ENCODE data around the gene HPS5. TPM values are rescaled to one million over a fixed set of nuclear protein-coding genes. Genes with fewer than 3 reads are reported as not detected.
A peak's percentile ranks its signal among the peaks of the same experiment; 100 is the strongest.

Gene HPS5
- total RNA-seq, 6 donors from 2014 or later: 18.6 to 40.9 (median 31.1) TPM

DNA sequence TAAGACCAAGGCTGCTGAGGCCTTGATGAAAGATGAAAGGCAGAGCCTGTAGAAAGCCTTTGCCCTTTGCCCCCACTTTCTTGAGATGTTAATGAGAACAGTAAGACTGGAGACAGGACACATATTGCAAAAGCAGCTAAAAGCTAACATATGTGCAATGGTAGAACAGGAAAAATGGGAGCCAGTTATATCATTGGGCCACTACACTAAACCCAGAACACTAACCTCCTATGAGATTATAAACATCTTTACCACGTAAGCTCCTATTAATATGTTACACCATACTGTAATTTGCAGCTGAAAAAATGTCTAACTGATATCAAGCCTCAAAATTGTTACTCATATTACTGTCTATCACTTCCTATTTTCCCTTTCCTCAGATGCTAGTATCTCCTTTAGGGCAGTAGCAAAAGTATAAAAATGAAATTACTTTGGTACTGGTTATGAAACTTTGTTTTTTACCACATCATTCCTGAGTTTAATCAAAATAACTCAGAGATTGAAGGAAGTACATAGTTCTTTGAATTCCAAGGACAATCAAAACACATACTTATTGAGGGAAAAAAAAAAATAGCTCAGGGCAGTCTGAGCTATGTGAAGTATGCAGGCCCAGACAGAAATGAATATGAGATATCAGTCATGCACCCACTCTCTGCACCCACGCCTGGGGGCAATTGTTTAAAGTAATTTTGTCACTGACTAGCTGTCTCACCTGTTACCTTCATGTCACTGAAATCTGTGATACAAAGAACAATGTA lies 9.1 kb downstream of the HPS5 start:
- Histone ChIP-seq H3K4me3 (no peak overlapping the region), H3K9me3 (no peaks in the 10 kb centered on the region), H3K27me3 (no peaks in the 10 kb centered on the region), H3K4me1 (peaks cover 5 to 36% (median 13%) of the 10 kb centered on the region in 4 donors), H3K36me3 (peaks cover 9 to 47% (median 23%) of the 10 kb centered on the region in 4 donors), H3K27ac (peak overlapping the region; percentile 26 to 73 (median 57))
- TF ChIP-seq POLR2AphosphoS5 (IDR thresholded peaks at IDR 0.05) (no peak), EP300 (IDR thresholded peaks at IDR 0.05) (no peak), CTCF (IDR thresholded peaks at IDR 0.05) (no peak), POLR2A (IDR thresholded peaks at IDR 0.05) (no peak)
- DNase-seq (no peak), ATAC-seq (ENCODE audit: low FRiP score in 2 of 2) (peak in 1 of 2 donors; percentile 75)
- WGBS, 2 donors: 61 to 65% methylated on average over 2 of the region's 2 CpGs

- DNase-seq: no peak
- H3K9me3 ChIP-seq: no peaks in the 10 kb centered on the region
- peaks cover 9 to 55% (median 24%) of the 10 kb centered on the region in 4 donors for H3K36me3 ChIP-seq
- no peaks in the 10 kb centered on the region for H3K27me3 ChIP-seq
- H3K4me1 ChIP-seq: peaks cover 5 to 36% (median 13%) of the 10 kb centered on the region in 4 donors
- 80 to 93% methylated on average over 3 of the region's 3 CpGs for WGBS, 2 donors
- H3K27ac ChIP-seq: peak overlapping the region; percentile 26 to 66 (median 50)
- ATAC-seq (ENCODE audit: low FRiP score in 2 of 2): no peak
- no peak overlapping the region for H3K4me3 ChIP-seq
- no peak for TF ChIP-seq CTCF (IDR thresholded peaks at IDR 0.05)
- TF ChIP-seq POLR2AphosphoS5 (IDR thresholded peaks at IDR 0.05): no peak
- TF ChIP-seq POLR2A (IDR thresholded peaks at IDR 0.05): no peak
- TF ChIP-seq EP300 (IDR thresholded peaks at IDR 0.05): no peak
Measured at GRCh38 chr11:18312012-18312411, 9.9 kb downstream of the HPS5 start.

GRCh38 chr11:18310800-18311340 lies 11.1 kb downstream of the HPS5 start:
- no peak for ATAC-seq (ENCODE audit: low FRiP score in 2 of 2)
- H3K4me1 ChIP-seq: peaks cover 5 to 36% (median 13%) of the 10 kb centered on the region in 4 donors
- no peak for DNase-seq
- H3K9me3 ChIP-seq: no peaks in the 10 kb centered on the region
- 74 to 79% methylated on average over 6 of the region's 6 CpGs for WGBS, 2 donors
- peaks cover 14 to 62% (median 26%) of the 10 kb centered on the region in 4 donors for H3K36me3 ChIP-seq
- no peak overlapping the region for H3K4me3 ChIP-seq
- peak overlapping the region in 2 of 4 donors; percentile 28 to 49 for H3K27ac ChIP-seq
- no peaks in the 10 kb centered on the region for H3K27me3 ChIP-seq
- TF ChIP-seq POLR2AphosphoS5 (IDR thresholded peaks at IDR 0.05) (no peak), CTCF (IDR thresholded peaks at IDR 0.05) (no peak), EP300 (IDR thresholded peaks at IDR 0.05) (no peak), POLR2A (IDR thresholded peaks at IDR 0.05) (no peak)

- no peak overlapping the region for H3K4me3 ChIP-seq
- DNase-seq: no peak
- ATAC-seq (ENCODE audit: low FRiP score in 2 of 2): no peak
- H3K27ac ChIP-seq: no peak overlapping the region
- no peaks in the 10 kb centered on the region for H3K27me3 ChIP-seq
- peaks cover 23 to 70% (median 34%) of the 10 kb centered on the region in 4 donors for H3K36me3 ChIP-seq
- H3K4me1 ChIP-seq: peaks cover 0 to 31% (median 11%) of the 10 kb centered on the region in 4 donors
- WGBS, 2 donors: 90 to 92% methylated on average over 5 of the region's 5 CpGs
- H3K9me3 ChIP-seq: no peaks in the 10 kb centered on the region
- no peak for TF ChIP-seq POLR2AphosphoS5 (IDR thresholded peaks at IDR 0.05)
- TF ChIP-seq CTCF (IDR thresholded peaks at IDR 0.05): no peak
- TF ChIP-seq EP300 (IDR thresholded peaks at IDR 0.05): no peak
Measured at GRCh38 chr11:18309691-18310090, 12.2 kb downstream of the HPS5 start.

All from upper lobe of left lung (tissue), 6 donors.